NCI-H2029 (cell line): ENCODE data around the gene GPR155.
A peak's percentile ranks its signal among the peaks of the same experiment; 100 is the strongest.
"Not testable (repeated sequence)": the region's sequence is repeated elsewhere in the genome, so short reads cannot be mapped to it uniquely, and the experiment has no call there.

ENCODE experiments used
- DNase-seq: peaks from one replicate; lab custom pipeline; 2025; lab: John Stamatoyannopoulos, UW

The GPR155 gene

DNA sequence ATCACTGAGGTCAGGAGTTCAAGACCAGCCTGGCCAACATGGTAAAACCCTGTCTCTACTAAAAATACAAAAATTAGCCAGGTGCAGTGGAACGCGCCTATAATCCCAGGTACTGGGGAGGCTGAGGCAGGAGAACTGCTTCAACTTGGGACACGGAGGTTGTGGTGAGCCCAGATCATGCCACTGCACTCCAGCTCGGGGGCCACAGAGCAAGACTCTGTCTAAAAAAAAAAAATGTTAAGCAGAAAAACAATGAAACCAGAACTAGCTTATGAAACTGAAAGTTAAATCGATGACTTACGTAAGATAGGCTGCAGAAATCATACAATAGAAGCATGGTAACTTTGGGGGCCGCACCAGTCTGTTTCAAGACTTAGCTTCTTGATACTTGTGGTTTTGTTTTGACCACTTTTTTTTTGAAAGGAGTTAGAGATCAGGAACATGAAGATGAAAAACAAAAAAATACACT lies 6.2 kb upstream of the GPR155 start:
- DNase-seq = no peak

GRCh38 chr2:174491947-174492346 lies 5.1 kb upstream of the GPR155 start:
- no peak for DNase-seq

- no peak for DNase-seq
Observed at GRCh38 chr2:174490051-174490450, 3.2 kb upstream of the GPR155 start.

DNA sequence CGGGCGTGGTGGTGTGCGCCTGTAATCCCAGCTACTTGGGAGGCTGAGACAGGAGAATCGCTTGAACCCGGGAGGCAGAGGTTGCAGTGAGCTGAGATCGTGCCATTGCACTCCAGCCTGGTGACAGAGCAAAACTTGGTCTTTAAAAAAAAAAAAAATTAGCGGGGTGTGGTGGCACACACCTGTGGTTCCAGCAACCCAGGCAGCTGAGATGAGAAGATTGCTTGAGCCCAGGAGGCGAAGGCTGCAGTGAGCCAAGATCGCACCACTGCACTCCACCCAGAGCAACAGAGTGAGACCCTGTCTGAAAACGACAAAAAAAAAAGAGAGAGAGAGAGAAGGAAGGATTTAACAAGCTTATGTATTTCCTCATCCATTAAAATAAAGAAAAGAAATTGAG lies 2.7 kb upstream of the GPR155 start:
- not testable (repeated sequence) for DNase-seq

GRCh38 chr2:174487820-174488162 lies 962 bp upstream of the GPR155 start:
- DNase-seq = no peak

- peak; percentile 97 for DNase-seq
Observed at GRCh38 chr2:174487108-174487819, 435 bp upstream of the GPR155 start.

GRCh38 chr2:174485788-174486562 lies 854 bp downstream of the GPR155 start:
- no peak for DNase-seq

- not testable (repeated sequence) for DNase-seq
Observed at GRCh38 chr2:174485045-174485444, 1.8 kb downstream of the GPR155 start.

DNA sequence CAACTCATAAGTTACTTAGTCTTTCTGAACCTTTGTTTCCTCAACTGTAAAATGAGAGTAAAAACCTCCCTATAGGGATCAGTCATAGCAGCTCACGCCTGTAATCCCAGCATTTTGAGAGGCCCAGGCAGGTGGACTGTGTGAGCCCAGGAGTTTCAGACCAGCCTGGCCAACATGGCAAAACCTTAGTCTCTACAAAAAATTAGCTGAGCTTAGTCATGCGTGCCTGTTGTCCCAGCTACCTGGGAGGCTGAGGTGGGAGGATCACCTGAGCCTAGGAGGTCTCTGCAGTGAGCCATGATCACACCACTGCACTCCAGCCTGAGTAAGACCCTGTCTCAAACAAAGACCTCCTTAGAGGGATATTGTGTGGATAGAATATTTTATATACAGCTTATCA lies 2.3 kb downstream of the GPR155 start:
- DNase-seq = no peak

- no peak for DNase-seq
Observed at GRCh38 chr2:174482854-174483253, 4.0 kb downstream of the GPR155 start.

- no peak for DNase-seq
Observed at GRCh38 chr2:174477759-174478158, 9.1 kb downstream of the GPR155 start.

DNA sequence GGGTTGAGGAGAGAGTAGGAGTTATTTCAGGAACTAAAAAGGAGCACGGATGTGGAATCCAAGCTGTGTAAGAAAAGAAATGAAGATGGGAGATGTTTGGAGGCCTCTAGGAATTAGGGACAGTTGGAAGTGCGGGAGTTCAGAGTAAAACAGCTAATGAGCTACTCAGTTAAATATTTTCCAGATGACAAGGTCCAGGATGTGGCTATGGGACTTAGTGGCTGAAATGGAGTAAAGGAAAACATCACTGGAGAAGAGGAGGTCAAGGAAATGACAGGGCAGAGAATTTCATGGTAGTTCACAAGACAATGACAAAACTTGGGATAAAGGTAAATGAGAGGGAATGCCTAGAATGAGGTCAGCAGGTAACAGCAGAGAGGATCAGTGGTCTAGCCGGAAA lies 13.0 kb downstream of the GPR155 start:
- no peak for DNase-seq

DNA sequence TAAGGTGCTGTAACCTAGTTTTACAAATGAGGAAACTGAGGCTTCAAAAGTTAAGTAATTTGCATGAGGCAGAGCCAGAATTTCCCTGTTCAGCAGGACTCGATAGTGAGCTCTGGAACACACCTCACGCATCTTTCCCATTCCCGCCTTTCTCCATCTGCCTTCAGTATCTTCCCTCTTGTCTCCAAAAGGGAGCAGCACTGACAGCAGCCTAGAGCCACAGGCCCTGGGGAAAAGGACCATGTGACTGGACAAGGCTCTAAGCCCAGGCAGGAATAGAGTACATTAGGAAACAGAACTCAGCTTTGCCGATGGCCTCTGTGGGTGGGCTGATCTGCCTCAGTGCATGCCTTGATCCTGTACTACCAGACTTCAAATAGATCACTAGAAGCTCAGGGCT lies 21.5 kb downstream of the GPR155 start:
- DNase-seq = no peak

- no peak for DNase-seq
Observed at GRCh38 chr2:174461221-174461620, 25.6 kb downstream of the GPR155 start.

GRCh38 chr2:174454566-174454965 lies 32.3 kb downstream of the GPR155 start:
- DNase-seq = no peak

- DNase-seq = no peak
Observed at GRCh38 chr2:174450021-174450816, 36.6 kb downstream of the GPR155 start.

GRCh38 chr2:174449033-174449432 lies 37.8 kb downstream of the GPR155 start:
- DNase-seq = no peak

GRCh38 chr2:174446531-174446930 lies 40.3 kb downstream of the GPR155 start:
- DNase-seq = no peak

- no peak for DNase-seq
Observed at GRCh38 chr2:174445248-174445647, 41.6 kb downstream of the GPR155 start.

- no peak for DNase-seq
Observed at GRCh38 chr2:174444761-174445160, 42.1 kb downstream of the GPR155 start.

- DNase-seq = no peak
Observed at GRCh38 chr2:174442546-174443510, 44.0 kb downstream of the GPR155 start.

DNA sequence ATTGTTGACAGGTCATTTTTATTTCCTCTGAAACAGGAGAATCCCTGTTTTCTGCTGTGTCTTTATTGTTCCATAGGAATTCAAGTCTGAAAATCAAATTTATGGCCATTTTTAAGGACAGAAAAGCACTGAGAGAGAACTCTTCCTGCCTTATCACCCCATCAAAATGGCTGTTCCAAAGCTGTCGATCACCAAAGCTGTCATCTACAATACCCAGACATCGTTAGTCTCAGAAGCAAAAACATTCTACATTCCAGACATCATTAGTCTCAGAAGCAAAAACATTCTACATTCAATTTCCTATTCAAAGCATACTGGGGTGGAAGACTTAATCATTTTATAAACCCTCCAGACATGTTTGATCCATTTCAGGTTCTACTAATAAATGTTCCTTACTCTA lies 46.9 kb downstream of the GPR155 start:
- DNase-seq = no peak
